SK-N-MC (cell line): ENCODE results near the gene LMNA.

Experiments
- DNase-seq: peaks from one replicate; pipeline ENCODE4 v3.0.0-alpha.2; 2011; ENCODE audit warnings: low read depth, low spot score
- H3K27ac ChIP-seq: fragments of 200-600 bp; sonication (generic); 2 replicates; pipeline ENCODE4 v1.5.1; 2016; ENCODE audit warnings: mixed run types
- H3K36me3 ChIP-seq: fragments of 200-600 bp; sonication (generic); 2 replicates; pipeline ENCODE4 v1.6.1; 2017; ENCODE audit warnings: antibody characterized with exemption, low read length, mixed read lengths; ENCODE audit not compliant: insufficient read depth
- H3K4me3 ChIP-seq: fragments of 200-600 bp; sonication (generic); 2 replicates; pipeline ENCODE4 v1.5.1; 2016
- H3K9ac ChIP-seq: fragments of 200-600 bp; sonication (generic); 2 replicates; pipeline ENCODE4 v1.8.0; 2017; ENCODE audit warnings: mixed run types, mixed read lengths; ENCODE audit not compliant: insufficient read length
- H3K9me3 ChIP-seq: fragments of 200-600 bp; sonication (generic); 2 replicates; pipeline ENCODE4 v1.6.1; 2017; ENCODE audit warnings: low read depth, mild to moderate bottlenecking, antibody characterized with exemption, low read length, moderate library complexity, mixed read lengths
- EZH2 ChIP-seq: fragments of 200-600 bp; sonication (generic); IDR thresholded peaks from one replicate; pipeline ENCODE4 v1.6.1; 2017; ENCODE audit warnings: antibody characterized with exemption
- FOXP2 ChIP-seq: optimal IDR thresholded peaks from 2 replicates; pipeline ENCODE3; 2011; ENCODE audit warnings: mild to moderate bottlenecking, moderate library complexity; ENCODE audit not compliant: insufficient read depth; ENCODE audit errors: extremely low read length, control extremely low read depth
- POLR2AphosphoS5 ChIP-seq: IDR thresholded peaks from 2 replicates; pipeline ENCODE4 v1.6.1; 2012; ENCODE audit warnings: mild to moderate bottlenecking, low read depth, low read length, borderline replicate concordance

The LMNA gene

GRCh38 chr1:156086256-156086662, 28.3 kb upstream of the LMNA start:
- 0 out of 2 replicates have a peak overlapping the region, but pooled peaks have one; percentile 36 for H3K27ac ChIP-seq
- no peaks in the 10 kb centered on the region for H3K36me3 ChIP-seq
- DNase-seq: no peak
- no peaks in the 10 kb centered on the region for H3K9me3 ChIP-seq
- H3K9ac ChIP-seq: no peak overlapping the region
- TF ChIP-seq POLR2AphosphoS5 (no peak), EZH2 (no peak), FOXP2 (no peak)
- no peak overlapping the region for H3K4me3 ChIP-seq

DNA sequence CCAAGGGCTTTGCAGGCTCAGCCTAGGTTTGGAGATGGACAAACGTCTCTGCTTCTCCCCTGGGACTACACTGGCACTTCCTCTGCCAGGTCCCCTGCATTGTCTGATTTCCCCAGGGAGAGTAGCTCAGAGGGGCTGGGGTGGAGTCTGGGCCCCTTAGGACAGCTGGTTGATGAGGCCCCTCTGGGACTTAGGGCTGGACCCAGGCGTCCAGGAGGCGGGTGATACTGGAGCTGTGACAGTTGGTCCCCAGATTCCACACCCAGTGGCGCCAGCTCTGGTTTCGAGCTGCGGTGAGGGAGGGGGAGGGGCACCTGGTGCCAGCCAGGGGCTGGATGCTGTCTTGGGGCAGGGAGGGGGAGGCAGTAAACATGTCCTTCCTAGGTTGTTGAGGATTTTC, 24.8 kb upstream of the LMNA start:
- Histone ChIP-seq H3K9ac (no peak overlapping the region), H3K4me3 (no peak overlapping the region), H3K36me3 (no peaks in the 10 kb centered on the region), H3K27ac (no peak overlapping the region), H3K9me3 (no peaks in the 10 kb centered on the region)
- no peak for DNase-seq
- TF ChIP-seq POLR2AphosphoS5 (no peak), EZH2 (no peak), FOXP2 (no peak)

DNA sequence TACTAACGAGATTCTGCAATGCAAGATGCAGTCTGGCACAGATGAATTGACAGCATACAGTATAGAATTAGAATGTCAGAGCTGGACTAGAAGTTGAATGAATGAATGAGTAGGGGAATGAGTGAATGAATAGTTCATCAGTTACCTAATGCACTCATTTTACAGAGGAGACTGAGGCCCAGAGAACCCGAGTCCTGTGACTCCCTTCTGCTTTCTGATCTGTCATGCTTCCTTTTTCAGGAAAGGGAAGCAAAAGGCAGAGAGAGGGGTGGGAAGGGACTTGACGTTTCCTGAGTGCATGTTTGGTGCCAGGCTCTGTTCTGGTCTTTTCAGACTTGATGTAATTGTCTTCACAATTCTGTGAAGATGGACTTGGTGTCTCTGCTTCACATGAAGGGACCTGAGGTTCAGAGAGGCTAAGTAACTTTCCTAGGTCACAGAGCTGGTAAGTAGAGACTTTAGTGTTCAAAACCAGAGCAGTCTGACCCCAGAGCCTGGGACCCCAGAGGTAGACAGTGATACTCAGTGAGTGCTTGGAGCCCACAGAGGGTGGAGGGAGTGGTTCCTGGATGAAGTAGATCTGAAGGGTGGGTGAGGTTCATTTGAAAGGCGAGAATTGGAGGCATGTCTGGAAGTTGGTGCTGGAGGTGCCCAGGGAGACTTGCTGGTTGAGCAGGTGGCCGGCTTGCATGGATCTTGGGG, 24.2 kb upstream of the LMNA start:
- no peaks in the 10 kb centered on the region for H3K9me3 ChIP-seq
- DNase-seq: no peak
- H3K4me3 ChIP-seq: no peak overlapping the region
- H3K36me3 ChIP-seq: no peaks in the 10 kb centered on the region
- H3K9ac ChIP-seq: no peak overlapping the region
- H3K27ac ChIP-seq: no peak overlapping the region
- TF ChIP-seq POLR2AphosphoS5 (no peak), FOXP2 (no peak), EZH2 (no peak)

DNA sequence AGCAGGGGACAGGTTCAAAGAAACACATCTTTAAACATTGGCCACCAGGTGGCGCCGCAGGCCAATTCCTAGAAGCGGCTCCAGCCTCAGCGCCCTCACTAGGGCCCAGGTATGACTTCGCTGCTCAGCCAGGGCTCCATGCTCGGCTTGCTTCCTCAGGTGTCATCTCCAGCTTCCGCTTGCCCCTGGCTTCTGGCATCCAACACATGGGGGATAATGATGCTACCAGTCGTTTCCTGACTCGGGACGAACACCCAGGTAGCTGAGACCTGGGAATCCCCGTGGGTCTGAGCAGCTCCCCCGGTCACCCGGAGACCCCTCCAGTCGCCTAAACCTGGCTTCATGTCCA, 23.7 kb upstream of the LMNA start:
- Histone ChIP-seq H3K9ac (no peak overlapping the region), H3K36me3 (no peaks in the 10 kb centered on the region), H3K9me3 (no peaks in the 10 kb centered on the region), H3K4me3 (no peak overlapping the region), H3K27ac (no peak overlapping the region)
- no peak for DNase-seq
- TF ChIP-seq EZH2 (no peak), FOXP2 (no peak), POLR2AphosphoS5 (no peak)

DNA sequence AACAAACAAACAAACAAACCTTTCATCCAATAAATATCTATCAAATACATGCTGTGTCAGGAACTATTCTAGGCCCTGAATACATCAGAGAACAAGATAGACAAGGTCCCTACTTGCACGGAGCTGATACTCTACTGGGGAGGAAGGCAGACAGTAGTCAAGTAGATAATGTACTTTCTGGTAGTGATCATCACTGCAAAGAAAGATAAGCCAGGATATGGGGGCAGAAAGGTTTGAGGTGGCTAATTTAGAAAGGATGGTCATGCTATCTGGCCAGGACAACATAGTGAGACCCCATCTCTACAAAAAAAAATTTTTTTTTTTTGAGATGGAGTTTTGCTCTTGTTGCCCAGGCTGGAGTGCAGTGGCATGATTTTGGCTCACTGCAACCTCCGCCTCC, 22.9 kb upstream of the LMNA start:
- no peaks in the 10 kb centered on the region for H3K9me3 ChIP-seq
- no peak overlapping the region for H3K9ac ChIP-seq
- H3K4me3 ChIP-seq: no peak overlapping the region
- no peak for DNase-seq
- TF ChIP-seq EZH2: no peak
- no peak for TF ChIP-seq FOXP2
- no peak for TF ChIP-seq POLR2AphosphoS5
- no peaks in the 10 kb centered on the region for H3K36me3 ChIP-seq
- no peak overlapping the region for H3K27ac ChIP-seq

DNA sequence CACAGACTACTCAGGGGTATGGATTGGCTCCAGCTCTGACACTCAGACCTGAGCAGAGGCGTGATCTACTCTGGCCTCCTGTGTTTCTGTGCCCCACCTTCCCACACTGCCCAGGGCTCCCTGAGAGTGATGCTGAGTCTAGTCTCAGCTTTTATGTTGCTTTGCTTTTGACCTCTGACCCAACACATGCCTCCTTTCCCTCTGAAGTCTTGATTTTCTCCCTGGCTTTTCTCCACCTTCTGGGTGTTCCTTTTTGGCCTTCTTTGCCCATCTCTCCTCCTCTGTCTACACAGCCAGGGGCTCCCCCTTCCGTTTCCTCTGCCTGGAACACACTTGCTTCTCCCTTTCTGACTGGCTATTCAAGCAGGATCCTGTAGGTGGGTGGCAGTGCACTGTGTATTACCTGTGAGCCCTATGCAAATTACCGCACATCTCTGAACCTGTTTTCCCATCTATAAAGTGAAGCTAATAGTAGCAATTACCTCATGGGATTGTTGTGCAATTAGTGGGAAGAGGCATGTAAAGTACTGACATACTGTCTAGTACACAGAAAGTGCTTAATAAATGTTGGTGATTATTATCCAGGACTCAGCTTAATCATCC, 18.5 kb upstream of the LMNA start:
- H3K4me3 ChIP-seq: no peak overlapping the region
- H3K27ac ChIP-seq: no peak overlapping the region
- no peak overlapping the region for H3K9ac ChIP-seq
- no peak for DNase-seq
- no peaks in the 10 kb centered on the region for H3K9me3 ChIP-seq
- TF ChIP-seq POLR2AphosphoS5 (no peak), EZH2 (no peak), FOXP2 (no peak)
- no peaks in the 10 kb centered on the region for H3K36me3 ChIP-seq

GRCh38 chr1:156096640-156097391, 17.7 kb upstream of the LMNA start:
- no peak for DNase-seq
- Histone ChIP-seq H3K9ac (no peak overlapping the region), H3K9me3 (no peaks in the 10 kb centered on the region), H3K36me3 (no peaks in the 10 kb centered on the region), H3K4me3 (no peak overlapping the region), H3K27ac (no peak overlapping the region)
- TF ChIP-seq EZH2: no peak

DNA sequence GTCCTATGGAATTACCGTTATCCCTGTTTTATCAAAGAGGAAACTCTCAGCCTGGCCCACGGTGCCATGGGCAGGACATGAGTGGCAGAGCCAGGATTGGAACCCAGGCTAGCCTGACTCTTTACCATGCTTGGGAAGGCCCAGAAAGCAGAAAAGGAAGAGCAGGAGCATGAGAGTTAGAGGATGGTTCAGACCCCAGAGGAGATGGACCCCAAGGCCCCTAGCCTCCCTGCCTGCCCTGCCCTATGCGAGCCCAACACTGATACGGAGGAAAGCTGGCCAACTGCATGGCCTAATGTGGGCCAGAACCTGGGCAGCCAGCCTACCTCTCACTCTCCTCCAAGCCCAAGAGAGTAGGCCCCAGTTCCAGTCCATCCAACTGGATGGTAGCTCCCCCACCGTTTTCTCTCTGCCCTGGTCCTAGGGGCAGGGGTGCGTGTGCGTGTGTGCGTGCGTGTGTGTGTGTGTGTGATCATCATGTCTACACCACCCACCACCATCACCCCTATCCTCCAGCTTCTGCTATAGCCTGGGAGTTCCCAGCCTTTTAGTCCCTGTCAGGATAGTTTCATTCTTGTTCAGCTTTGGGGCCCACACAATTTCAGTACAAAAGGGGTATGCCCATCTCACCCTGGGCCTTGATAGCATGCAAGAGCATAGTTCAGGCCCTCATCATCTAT, 16.9 kb upstream of the LMNA start:
- no peak for TF ChIP-seq FOXP2
- no peak for TF ChIP-seq EZH2
- TF ChIP-seq POLR2AphosphoS5: no peak
- Histone ChIP-seq H3K9ac (no peak overlapping the region), H3K9me3 (no peaks in the 10 kb centered on the region), H3K36me3 (no peaks in the 10 kb centered on the region), H3K4me3 (no peak overlapping the region), H3K27ac (no peak overlapping the region)
- no peak for DNase-seq

DNA sequence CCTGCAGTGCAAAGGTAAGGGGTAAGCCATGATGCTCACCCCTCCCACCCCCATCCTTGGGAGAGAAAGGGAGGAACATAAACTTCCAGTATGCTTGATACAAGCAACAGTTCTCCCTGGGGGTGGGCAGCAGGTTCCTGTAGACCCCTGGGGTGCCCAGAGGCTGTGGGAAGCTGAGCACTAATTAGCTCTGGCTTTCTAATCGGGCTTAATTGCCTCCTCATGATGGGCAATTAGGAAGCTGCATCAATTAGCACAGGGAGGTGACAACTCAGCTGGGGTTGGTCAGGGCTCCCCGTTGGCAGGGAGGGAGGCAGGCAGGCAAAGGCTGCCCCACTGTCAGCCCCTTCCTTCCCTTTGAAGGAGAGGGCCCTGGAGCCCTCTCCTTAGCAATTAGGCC, 15.7 kb upstream of the LMNA start:
- no peak for DNase-seq
- Histone ChIP-seq H3K27ac (no peak overlapping the region), H3K36me3 (no peaks in the 10 kb centered on the region), H3K9me3 (no peaks in the 10 kb centered on the region), H3K4me3 (no peak overlapping the region), H3K9ac (no peak overlapping the region)
- no peak for TF ChIP-seq FOXP2
- no peak for TF ChIP-seq POLR2AphosphoS5
- no peak for TF ChIP-seq EZH2
